Measurements from ENCODE around the gene OR6T1.

OR6T1 gene

DNA sequence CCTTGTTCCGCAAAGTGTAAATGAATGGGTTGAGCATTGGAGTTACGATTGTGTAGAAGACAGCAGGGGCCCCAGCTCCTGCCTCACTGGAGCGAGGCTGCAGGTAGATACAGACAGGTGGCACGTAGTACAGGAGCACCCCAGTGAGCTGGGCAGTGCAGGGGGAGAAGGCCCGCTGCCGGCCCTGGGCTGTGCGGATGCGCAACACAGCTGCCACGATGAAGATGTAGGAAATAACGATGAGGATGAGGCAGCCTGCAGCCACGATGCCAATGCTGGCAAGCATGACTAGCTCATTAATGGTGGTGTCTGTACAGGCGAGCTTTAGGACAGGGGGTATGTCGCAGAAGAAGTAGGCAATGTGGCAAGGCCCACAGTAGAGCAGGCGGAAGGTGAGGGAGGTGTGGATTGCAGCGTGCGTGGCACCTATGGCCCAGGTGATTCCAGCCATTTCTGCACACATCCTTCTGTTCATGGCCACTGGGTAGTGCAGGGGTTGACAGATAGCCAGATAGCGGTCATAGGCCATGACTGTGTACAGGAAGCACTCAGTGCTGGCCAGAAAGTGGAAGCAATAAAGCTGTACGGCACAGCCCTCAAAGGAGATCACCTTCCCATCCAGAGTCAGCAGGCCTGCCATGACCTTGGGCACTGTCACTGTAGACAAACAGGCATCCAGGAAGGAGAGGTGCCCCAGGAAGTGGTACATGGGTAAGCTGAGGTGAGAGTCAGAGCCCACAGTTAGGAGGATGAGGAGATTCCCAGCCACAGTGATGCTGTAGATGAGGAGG lies 33.3 kb upstream of the OR6T1 start:
- no peaks in the 10 kb centered on the region for H3K4me1 ChIP-seq (ENCODE audit: control insufficient read depth, insufficient read depth, low read length)
- no peak overlapping the region for H3K27ac ChIP-seq (ENCODE audit: extremely low read depth, low read depth, low read length)
- no peak overlapping the region for H3K4me3 ChIP-seq (ENCODE audit: low read depth, low read length)
- no peak for TF ChIP-seq HOXD13 (CRISPR knock-in tag; IDR thresholded peaks at IDR 0.05; ENCODE audit: borderline replicate concordance)
- TF ChIP-seq, protein P1, sequence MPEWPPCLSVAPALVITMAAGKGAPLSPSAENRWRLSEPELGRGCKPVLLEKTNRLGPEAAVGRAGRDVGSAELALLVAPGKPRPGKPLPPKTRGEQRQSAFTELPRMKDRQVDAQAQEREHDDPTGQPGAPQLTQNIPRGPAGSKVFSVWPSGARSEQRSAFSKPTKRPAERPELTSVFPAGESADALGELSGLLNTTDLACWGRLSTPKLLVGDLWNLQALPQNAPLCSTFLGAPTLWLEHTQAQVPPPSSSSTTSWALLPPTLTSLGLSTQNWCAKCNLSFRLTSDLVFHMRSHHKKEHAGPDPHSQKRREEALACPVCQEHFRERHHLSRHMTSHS (tag by site-specific recombination; IDR thresholded peaks at IDR 0.05) = no peak
- no peak for TF ChIP-seq ZNF549 (tag by site-specific recombination; IDR thresholded peaks at IDR 0.05)
- TF ChIP-seq PBX3 (CRISPR knock-in tag; IDR thresholded peaks at IDR 0.05) = no peak
- no peak for TF ChIP-seq ZSCAN30 (tag by site-specific recombination; IDR thresholded peaks at IDR 0.05)
- no peak for TF ChIP-seq ZNF354C (tag by site-specific recombination; IDR thresholded peaks at IDR 0.05; ENCODE audit: borderline replicate concordance, low read depth)
- TF ChIP-seq, protein P2, sequence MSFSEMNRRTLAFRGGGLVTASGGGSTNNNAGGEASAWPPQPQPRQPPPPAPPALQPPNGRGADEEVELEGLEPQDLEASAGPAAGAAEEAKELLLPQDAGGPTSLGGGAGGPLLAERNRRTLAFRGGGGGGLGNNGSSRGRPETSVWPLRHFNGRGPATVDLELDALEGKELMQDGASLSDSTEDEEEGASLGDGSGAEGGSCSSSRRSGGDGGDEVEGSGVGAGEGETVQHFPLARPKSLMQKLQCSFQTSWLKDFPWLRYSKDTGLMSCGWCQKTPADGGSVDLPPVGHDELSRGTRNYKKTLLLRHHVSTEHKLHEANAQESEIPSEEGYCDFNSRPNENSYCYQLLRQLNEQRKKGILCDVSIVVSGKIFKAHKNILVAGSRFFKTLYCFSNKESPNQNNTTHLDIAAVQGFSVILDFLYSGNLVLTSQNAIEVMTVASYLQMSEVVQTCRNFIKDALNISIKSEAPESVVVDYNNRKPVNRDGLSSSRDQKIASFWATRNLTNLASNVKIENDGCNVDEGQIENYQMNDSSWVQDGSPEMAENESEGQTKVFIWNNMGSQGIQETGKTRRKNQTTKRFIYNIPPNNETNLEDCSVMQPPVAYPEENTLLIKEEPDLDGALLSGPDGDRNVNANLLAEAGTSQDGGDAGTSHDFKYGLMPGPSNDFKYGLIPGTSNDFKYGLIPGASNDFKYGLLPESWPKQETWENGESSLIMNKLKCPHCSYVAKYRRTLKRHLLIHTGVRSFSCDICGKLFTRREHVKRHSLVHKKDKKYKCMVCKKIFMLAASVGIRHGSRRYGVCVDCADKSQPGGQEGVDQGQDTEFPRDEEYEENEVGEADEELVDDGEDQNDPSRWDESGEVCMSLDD (tag by site-specific recombination; IDR thresholded peaks at IDR 0.05) = no peak
- no peak for TF ChIP-seq ZNF596 (tag by site-specific recombination; IDR thresholded peaks at IDR 0.05)
- TF ChIP-seq ELK4 (IDR thresholded peaks at IDR 0.05; ENCODE audit: borderline replicate concordance, low read depth, low read length) = no peak
- TF ChIP-seq, protein P3, sequence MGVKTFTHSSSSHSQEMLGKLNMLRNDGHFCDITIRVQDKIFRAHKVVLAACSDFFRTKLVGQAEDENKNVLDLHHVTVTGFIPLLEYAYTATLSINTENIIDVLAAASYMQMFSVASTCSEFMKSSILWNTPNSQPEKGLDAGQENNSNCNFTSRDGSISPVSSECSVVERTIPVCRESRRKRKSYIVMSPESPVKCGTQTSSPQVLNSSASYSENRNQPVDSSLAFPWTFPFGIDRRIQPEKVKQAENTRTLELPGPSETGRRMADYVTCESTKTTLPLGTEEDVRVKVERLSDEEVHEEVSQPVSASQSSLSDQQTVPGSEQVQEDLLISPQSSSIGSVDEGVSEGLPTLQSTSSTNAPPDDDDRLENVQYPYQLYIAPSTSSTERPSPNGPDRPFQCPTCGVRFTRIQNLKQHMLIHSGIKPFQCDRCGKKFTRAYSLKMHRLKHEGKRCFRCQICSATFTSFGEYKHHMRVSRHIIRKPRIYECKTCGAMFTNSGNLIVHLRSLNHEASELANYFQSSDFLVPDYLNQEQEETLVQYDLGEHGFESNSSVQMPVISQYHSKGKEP (tag by site-specific recombination; IDR thresholded peaks at IDR 0.05) = no peak
- TF ChIP-seq, protein P4, sequence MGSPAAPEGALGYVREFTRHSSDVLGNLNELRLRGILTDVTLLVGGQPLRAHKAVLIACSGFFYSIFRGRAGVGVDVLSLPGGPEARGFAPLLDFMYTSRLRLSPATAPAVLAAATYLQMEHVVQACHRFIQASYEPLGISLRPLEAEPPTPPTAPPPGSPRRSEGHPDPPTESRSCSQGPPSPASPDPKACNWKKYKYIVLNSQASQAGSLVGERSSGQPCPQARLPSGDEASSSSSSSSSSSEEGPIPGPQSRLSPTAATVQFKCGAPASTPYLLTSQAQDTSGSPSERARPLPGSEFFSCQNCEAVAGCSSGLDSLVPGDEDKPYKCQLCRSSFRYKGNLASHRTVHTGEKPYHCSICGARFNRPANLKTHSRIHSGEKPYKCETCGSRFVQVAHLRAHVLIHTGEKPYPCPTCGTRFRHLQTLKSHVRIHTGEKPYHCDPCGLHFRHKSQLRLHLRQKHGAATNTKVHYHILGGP (tag by site-specific recombination; IDR thresholded peaks at IDR 0.05) = no peak
- no peaks in the 10 kb centered on the region for H3K36me3 ChIP-seq (ENCODE audit: control insufficient read depth in 2 of 2, insufficient read depth in 1 of 2, low read length in 2 of 2)
- no peaks in the 10 kb centered on the region for H3K9me3 ChIP-seq (ENCODE audit: control insufficient read depth, insufficient read depth, low read depth, low read length)
- ChIA-PET POLR2A (no interaction called here), CTCF (no interaction called here)

DNA sequence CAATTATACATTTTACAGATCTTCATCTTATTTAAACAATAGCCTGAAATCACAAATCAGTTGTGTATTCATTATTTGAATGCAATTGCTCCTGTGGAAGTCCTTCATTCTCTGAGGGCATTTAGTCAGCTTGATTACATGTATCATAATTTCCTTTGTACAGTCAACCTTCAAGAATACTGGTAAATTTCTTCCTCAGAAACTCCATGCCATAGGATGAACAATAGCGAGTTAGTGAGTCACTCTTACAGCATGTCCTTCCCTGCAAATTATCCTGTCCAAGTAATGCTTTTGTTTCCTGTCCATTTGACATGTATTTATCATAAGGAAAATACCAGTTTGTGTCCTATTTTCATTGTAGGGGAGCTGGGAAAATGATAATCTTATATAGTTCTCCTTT lies 30.2 kb upstream of the OR6T1 start:
- no peak overlapping the region for H3K4me3 ChIP-seq (ENCODE audit: low read depth, low read length)
- no peaks in the 10 kb centered on the region for H3K4me1 ChIP-seq (ENCODE audit: control insufficient read depth, insufficient read depth, low read length)
- H3K9me3 ChIP-seq (ENCODE audit: control insufficient read depth, insufficient read depth, low read depth, low read length) = no peaks in the 10 kb centered on the region
- TF ChIP-seq ZNF776 (tag by site-specific recombination; IDR thresholded peaks at IDR 0.05; ENCODE audit: borderline replicate concordance) (no peak), ZNF404 (tag by site-specific recombination; IDR thresholded peaks at IDR 0.05) (no peak), ZNF19 (tag by site-specific recombination; IDR thresholded peaks at IDR 0.05; ENCODE audit: low read depth) (no peak), ZBTB11 (tag by site-specific recombination; conservative IDR thresholded peaks at IDR 0.05; ENCODE audit: low read depth) (no peak), ZNF623 (tag by site-specific recombination; IDR thresholded peaks at IDR 0.05) (no peak), ZNF184 (tag by site-specific recombination; IDR thresholded peaks at IDR 0.05) (no peak), KLF8 (tag by site-specific recombination; IDR thresholded peaks at IDR 0.05) (no peak), ZBTB8A (tag by site-specific recombination; IDR thresholded peaks at IDR 0.05) (no peak)
- TF ChIP-seq, protein P1 (tag by site-specific recombination; IDR thresholded peaks at IDR 0.05) = no peak

More for the DNA sequence above, 30.2 kb upstream of the OR6T1 start:
- H3K36me3 ChIP-seq (ENCODE audit: control insufficient read depth in 2 of 2, insufficient read depth in 1 of 2, low read length in 2 of 2) = no peaks in the 10 kb centered on the region
- POLR2A ChIA-PET = no interaction called here
- CTCF ChIA-PET = no interaction called here
- no peak overlapping the region for H3K27ac ChIP-seq (ENCODE audit: extremely low read depth, low read depth, low read length)
